ENCODE measurements around the gene EMSY. TPM values are rescaled to one million over a fixed set of nuclear protein-coding genes. Genes with fewer than 3 reads are reported as not detected.

Gene EMSY
- total RNA-seq (54.0 and 59.7 TPM in 2 replicates), polyA plus RNA-seq (27.4 and 32.5 TPM in 2 replicates), polyA minus RNA-seq (24.2 and 51.2 TPM in 2 replicates)
- total RNA-seq (2013), result 28.2 TPM

GRCh38 chr11:76444384-76445120 lies at the start of gene EMSY:
Gene EMSY, plus strand, starts transcription at chr11:76445018. Its CDS starts 1,921 bp downstream, at chr11:76446939.
- Histone ChIP-seq H3K4me3 (ENCODE audit: control extremely low read depth in 1 of 5, extremely low read depth in 1 of 5, insufficient read depth in 1 of 5, low read depth in 2 of 5, low read length in 4 of 5) (peak within 1 kb of the TSS; percentile 87 to 99 (median 97)), H3K79me2 (ENCODE audit: control insufficient read depth, insufficient read depth, low read length) (peaks cover 40% of the 10 kb centered on the region), H3K4me2 (replicated peaks; ENCODE audit: low read depth, low read length, poor library complexity, severe bottlenecking) (peak within 1 kb of the TSS; percentile 95), H3K27me3 (replicated peaks in 1 of 4; ENCODE audit: control extremely low read depth in 1 of 4, control insufficient read depth in 3 of 4, insufficient read depth in 4 of 4, low read length in 3 of 4) (no peaks in the 10 kb centered on the region), H3K9ac (ENCODE audit: low read length) (peak within 1 kb of the TSS; percentile 92), H2AFZ (ENCODE audit: insufficient read depth, low read depth, low read length, poor library complexity, severe bottlenecking) (peak within 1 kb of the TSS; percentile 90), H3K9me3 (ENCODE audit: control extremely low read depth in 1 of 3, control insufficient read depth in 2 of 3, insufficient read depth in 1 of 3, low read length in 2 of 3) (no peaks in the 10 kb centered on the region), H4K20me1 (ENCODE audit: control insufficient read depth, insufficient read depth, low read length, poor library complexity, severe bottlenecking) (peaks cover 2% of the 10 kb centered on the region), H3K4me1 (ENCODE audit: control insufficient read depth in 2 of 2, insufficient read depth in 2 of 2, low read length in 2 of 2) (peaks cover 19 to 23% of the 10 kb centered on the region in 2 donors), H3K36me3 (replicated peaks in 1 of 2; ENCODE audit: control extremely low read depth in 1 of 2, control insufficient read depth in 1 of 2, extremely low read depth in 1 of 2, insufficient read depth in 2 of 2, low read length in 1 of 2) (peaks cover 0 to 8% of the 10 kb centered on the region in 2 experiments), H3K27ac (ENCODE audit: low read length in 2 of 2) (peak within 1 kb of the TSS; percentile 80 to 86)
- ChIA-PET POLR2A (no interaction called here), CTCF (no interaction called here)
- Mint-ChIP-seq H3K4me1 (peaks cover 35% of the 10 kb centered on the region), H3K27me3 (no peaks in the 10 kb centered on the region), H3K4me3 (peak within 1 kb of the TSS; percentile 96), H3K9me3 (ENCODE audit: insufficient read depth) (no peaks in the 10 kb centered on the region), H3K27ac (peak within 1 kb of the TSS; percentile 98)
- DNase-seq (peak; percentile 96), ATAC-seq (ENCODE audit: low read depth) (peak; percentile 97)
- intact Hi-C loops (cut with micrococcal nuclease), result loop anchor here (1.0 to 10.0 kb wide), 7 partner anchors 63 to 1690 kb away; partner anchors contain the start of genes ALG8, DGAT2, GVQW3 and INTS4
- no peak for TF ChIP-seq EZH2 (IDR thresholded peaks at IDR 0.05; ENCODE audit: borderline replicate concordance, insufficient read depth, low read depth, low read length, poor library complexity, severe bottlenecking)
- no peak for TF ChIP-seq CTCF (IDR thresholded peaks at IDR 0.05)
- under 1% methylated on average over 51 of the region's 53 CpGs for WGBS (ENCODE audit: insufficient coverage)

GRCh38 chr11:76395296-76395695 lies 49.5 kb upstream of the EMSY start:
- H3K27ac ChIP-seq (ENCODE audit: low read length in 2 of 2), result no peak overlapping the region
- no peak for DNase-seq
- no peaks in the 10 kb centered on the region for H3K9me3 ChIP-seq (ENCODE audit: control extremely low read depth in 1 of 3, control insufficient read depth in 2 of 3, insufficient read depth in 1 of 3, low read length in 2 of 3)
- no peak overlapping the region for H3K9ac ChIP-seq (ENCODE audit: low read length)
- no peaks in the 10 kb centered on the region for H3K4me1 ChIP-seq (ENCODE audit: control insufficient read depth in 2 of 2, insufficient read depth in 2 of 2, low read length in 2 of 2)
- intact Hi-C loops (cut with micrococcal nuclease), result no loop called here
- Mint-ChIP-seq H3K4me3 (no peak overlapping the region), H3K9me3 (ENCODE audit: insufficient read depth) (no peaks in the 10 kb centered on the region), H3K27me3 (no peaks in the 10 kb centered on the region), H3K27ac (no peak overlapping the region), H3K4me1 (peaks cover 8% of the 10 kb centered on the region)
- CTCF ChIA-PET, result no interaction called here
- TF ChIP-seq CTCF (IDR thresholded peaks at IDR 0.05) (no peak), EZH2 (IDR thresholded peaks at IDR 0.05; ENCODE audit: borderline replicate concordance, insufficient read depth, low read depth, low read length, poor library complexity, severe bottlenecking) (no peak)
- ATAC-seq (ENCODE audit: low read depth), result no peak
- no peak overlapping the region for H3K4me3 ChIP-seq (ENCODE audit: control extremely low read depth in 1 of 5, extremely low read depth in 1 of 5, insufficient read depth in 1 of 5, low read depth in 2 of 5, low read length in 4 of 5)
- no peaks in the 10 kb centered on the region for H4K20me1 ChIP-seq (ENCODE audit: control insufficient read depth, insufficient read depth, low read length, poor library complexity, severe bottlenecking)
- no peaks in the 10 kb centered on the region for H3K36me3 ChIP-seq (replicated peaks in 1 of 2; ENCODE audit: control extremely low read depth in 1 of 2, control insufficient read depth in 1 of 2, extremely low read depth in 1 of 2, insufficient read depth in 2 of 2, low read length in 1 of 2)
- H3K79me2 ChIP-seq (ENCODE audit: control insufficient read depth, insufficient read depth, low read length), result no peaks in the 10 kb centered on the region
- no CpG with 5 or more reads among the region's 1 CpG for WGBS (ENCODE audit: insufficient coverage)
- H3K4me2 ChIP-seq (replicated peaks; ENCODE audit: low read depth, low read length, poor library complexity, severe bottlenecking), result no peak overlapping the region
- H3K27me3 ChIP-seq (replicated peaks in 1 of 4; ENCODE audit: control extremely low read depth in 1 of 4, control insufficient read depth in 3 of 4, insufficient read depth in 4 of 4, low read length in 3 of 4), result no peaks in the 10 kb centered on the region
- POLR2A ChIA-PET, result no interaction called here
- H2AFZ ChIP-seq (ENCODE audit: insufficient read depth, low read depth, low read length, poor library complexity, severe bottlenecking), result no peak overlapping the region
